Lower leg skin (tissue), 3 donors: ENCODE results near the gene PPP1R12B.
"Not testable (repeated sequence)": the region's sequence is repeated elsewhere in the genome, so short reads cannot be mapped to it uniquely, and the experiment has no call there.

ENCODE experiments used
- POLR2A ChIP-seq, 2 donors: fragments of 450-650 bp; IDR thresholded peaks; one replicate each; pipeline ENCODE4 v1.6.1; 2016 to 2017; ENCODE audit warnings: antibody characterized with exemption in 2 of 2, mild to moderate bottlenecking in 1 of 2, moderate library complexity in 1 of 2
- TF ChIP-seq, protein P1 (sequence below), 3 donors: fragments of 450-650 bp; IDR thresholded peaks; one replicate each; pipeline ENCODE4 v1.5.1; 2016; ENCODE audit warnings: antibody characterized with exemption in 3 of 3, mild to moderate bottlenecking in 3 of 3, moderate library complexity in 2 of 3

DNA sequence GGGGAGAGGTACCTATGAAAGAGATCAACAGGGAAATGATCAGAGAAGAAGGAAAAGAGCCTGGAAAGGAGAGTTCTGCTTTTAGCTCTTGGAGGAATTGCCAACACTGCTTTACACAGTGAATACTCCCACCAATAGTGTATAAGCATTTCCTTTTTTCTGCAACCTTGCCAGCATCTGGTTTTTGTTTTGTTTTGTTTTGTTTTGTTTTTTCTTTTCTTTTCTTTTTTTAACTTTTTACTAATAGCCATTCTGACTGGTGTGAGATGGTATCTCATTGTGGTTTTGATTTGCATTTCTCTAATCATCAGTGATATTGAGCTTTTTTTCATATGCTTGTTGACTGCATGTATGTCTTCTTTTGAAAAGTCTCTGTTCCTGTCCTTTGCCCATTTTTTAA, 165.4 kb downstream of the PPP1R12B start:
- TF ChIP-seq, protein P1, sequence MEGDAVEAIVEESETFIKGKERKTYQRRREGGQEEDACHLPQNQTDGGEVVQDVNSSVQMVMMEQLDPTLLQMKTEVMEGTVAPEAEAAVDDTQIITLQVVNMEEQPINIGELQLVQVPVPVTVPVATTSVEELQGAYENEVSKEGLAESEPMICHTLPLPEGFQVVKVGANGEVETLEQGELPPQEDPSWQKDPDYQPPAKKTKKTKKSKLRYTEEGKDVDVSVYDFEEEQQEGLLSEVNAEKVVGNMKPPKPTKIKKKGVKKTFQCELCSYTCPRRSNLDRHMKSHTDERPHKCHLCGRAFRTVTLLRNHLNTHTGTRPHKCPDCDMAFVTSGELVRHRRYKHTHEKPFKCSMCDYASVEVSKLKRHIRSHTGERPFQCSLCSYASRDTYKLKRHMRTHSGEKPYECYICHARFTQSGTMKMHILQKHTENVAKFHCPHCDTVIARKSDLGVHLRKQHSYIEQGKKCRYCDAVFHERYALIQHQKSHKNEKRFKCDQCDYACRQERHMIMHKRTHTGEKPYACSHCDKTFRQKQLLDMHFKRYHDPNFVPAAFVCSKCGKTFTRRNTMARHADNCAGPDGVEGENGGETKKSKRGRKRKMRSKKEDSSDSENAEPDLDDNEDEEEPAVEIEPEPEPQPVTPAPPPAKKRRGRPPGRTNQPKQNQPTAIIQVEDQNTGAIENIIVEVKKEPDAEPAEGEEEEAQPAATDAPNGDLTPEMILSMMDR (IDR thresholded peaks at IDR 0.05), result not testable (repeated sequence)
- not testable (repeated sequence) for TF ChIP-seq POLR2A (IDR thresholded peaks at IDR 0.05)
